ENCODE results near the gene IQSEC1.

IQSEC1 gene

GRCh38 chr3:13039213-13039896 lies 33.9 kb downstream of the IQSEC1 start:
- no peak overlapping the region for H3K27ac ChIP-seq (ENCODE audit: low read length)
- H3K36me3 ChIP-seq (ENCODE audit: control insufficient read depth in 2 of 2, insufficient read depth in 2 of 2, low read length in 2 of 2), result no peaks in the 10 kb centered on the region
- H3K27me3 ChIP-seq (ENCODE audit: control insufficient read depth in 1 of 2, insufficient read depth in 2 of 2, low read length in 2 of 2), result no peaks in the 10 kb centered on the region
- peaks cover 5% of the 10 kb centered on the region for H3K4me1 ChIP-seq (ENCODE audit: control insufficient read depth, insufficient read depth, low read length)
- peak overlapping the region; percentile 41 to 72 for H3K4me3 ChIP-seq (ENCODE audit: low read length in 2 of 2)
- no peaks in the 10 kb centered on the region for H3K9me3 ChIP-seq (ENCODE audit: control insufficient read depth in 2 of 2, low read length in 2 of 2)
- H3K9ac ChIP-seq (ENCODE audit: low read length in 2 of 2), result peak overlapping the region in 1 of 2 donors; percentile 36

- Histone ChIP-seq H3K27ac (ENCODE audit: low read length) (no peak overlapping the region), H3K27me3 (ENCODE audit: control insufficient read depth in 1 of 2, insufficient read depth in 2 of 2, low read length in 2 of 2) (no peaks in the 10 kb centered on the region), H3K4me1 (ENCODE audit: control insufficient read depth, insufficient read depth, low read length) (peaks cover 2% of the 10 kb centered on the region), H3K9ac (ENCODE audit: low read length in 2 of 2) (no peak overlapping the region), H3K9me3 (ENCODE audit: control insufficient read depth in 2 of 2, low read length in 2 of 2) (no peaks in the 10 kb centered on the region), H3K4me3 (ENCODE audit: low read length in 2 of 2) (no peak overlapping the region), H3K36me3 (ENCODE audit: control insufficient read depth in 2 of 2, insufficient read depth in 2 of 2, low read length in 2 of 2) (no peaks in the 10 kb centered on the region)
These were observed 35.6 kb downstream of the IQSEC1 start for GRCh38 chr3:13037458-13038117.

- no peak overlapping the region for H3K9ac ChIP-seq (ENCODE audit: low read length in 2 of 2)
- no peak overlapping the region for H3K27ac ChIP-seq (ENCODE audit: low read length)
- H3K4me3 ChIP-seq (ENCODE audit: low read length in 2 of 2), result no peak overlapping the region
- no peaks in the 10 kb centered on the region for H3K36me3 ChIP-seq (ENCODE audit: control insufficient read depth in 2 of 2, insufficient read depth in 2 of 2, low read length in 2 of 2)
- no peaks in the 10 kb centered on the region for H3K9me3 ChIP-seq (ENCODE audit: control insufficient read depth in 2 of 2, low read length in 2 of 2)
- peaks cover 2% of the 10 kb centered on the region for H3K4me1 ChIP-seq (ENCODE audit: control insufficient read depth, insufficient read depth, low read length)
- H3K27me3 ChIP-seq (ENCODE audit: control insufficient read depth in 1 of 2, insufficient read depth in 2 of 2, low read length in 2 of 2), result no peaks in the 10 kb centered on the region
These were observed 38.4 kb downstream of the IQSEC1 start for GRCh38 chr3:13034861-13035260.

GRCh38 chr3:13034109-13034800 lies 39.0 kb downstream of the IQSEC1 start:
- peaks cover 2% of the 10 kb centered on the region for H3K4me1 ChIP-seq (ENCODE audit: control insufficient read depth, insufficient read depth, low read length)
- H3K9me3 ChIP-seq (ENCODE audit: control insufficient read depth in 2 of 2, low read length in 2 of 2), result no peaks in the 10 kb centered on the region
- H3K36me3 ChIP-seq (ENCODE audit: control insufficient read depth in 2 of 2, insufficient read depth in 2 of 2, low read length in 2 of 2), result no peaks in the 10 kb centered on the region
- no peak overlapping the region for H3K27ac ChIP-seq (ENCODE audit: low read length)
- H3K27me3 ChIP-seq (ENCODE audit: control insufficient read depth in 1 of 2, insufficient read depth in 2 of 2, low read length in 2 of 2), result no peaks in the 10 kb centered on the region
- H3K9ac ChIP-seq (ENCODE audit: low read length in 2 of 2), result no peak overlapping the region
- H3K4me3 ChIP-seq (ENCODE audit: low read length in 2 of 2), result no peak overlapping the region

- no peak overlapping the region for H3K4me3 ChIP-seq (ENCODE audit: low read length in 2 of 2)
- no peak overlapping the region for H3K9ac ChIP-seq (ENCODE audit: low read length in 2 of 2)
- H3K27me3 ChIP-seq (ENCODE audit: control insufficient read depth in 1 of 2, insufficient read depth in 2 of 2, low read length in 2 of 2), result no peaks in the 10 kb centered on the region
- no peaks in the 10 kb centered on the region for H3K9me3 ChIP-seq (ENCODE audit: control insufficient read depth in 2 of 2, low read length in 2 of 2)
- no peaks in the 10 kb centered on the region for H3K36me3 ChIP-seq (ENCODE audit: control insufficient read depth in 2 of 2, insufficient read depth in 2 of 2, low read length in 2 of 2)
- H3K27ac ChIP-seq (ENCODE audit: low read length), result no peak overlapping the region
- H3K4me1 ChIP-seq (ENCODE audit: control insufficient read depth, insufficient read depth, low read length), result no peaks in the 10 kb centered on the region
These were observed 41.0 kb downstream of the IQSEC1 start for GRCh38 chr3:13032206-13032605.

- H3K27ac ChIP-seq (ENCODE audit: low read length), result no peak overlapping the region
These were observed 41.6 kb downstream of the IQSEC1 start for GRCh38 chr3:13031621-13032020.

GRCh38 chr3:13030684-13031083 lies 42.5 kb downstream of the IQSEC1 start:
- no peaks in the 10 kb centered on the region for H3K36me3 ChIP-seq (ENCODE audit: control insufficient read depth in 2 of 2, insufficient read depth in 2 of 2, low read length in 2 of 2)
- H3K27me3 ChIP-seq (ENCODE audit: control insufficient read depth in 1 of 2, insufficient read depth in 2 of 2, low read length in 2 of 2), result peaks cover 0 to 2% of the 10 kb centered on the region in 2 donors
- H3K9ac ChIP-seq (ENCODE audit: low read length in 2 of 2), result no peak overlapping the region
- H3K27ac ChIP-seq (ENCODE audit: low read length), result no peak overlapping the region
- H3K4me1 ChIP-seq (ENCODE audit: control insufficient read depth, insufficient read depth, low read length), result no peaks in the 10 kb centered on the region
- no peaks in the 10 kb centered on the region for H3K9me3 ChIP-seq (ENCODE audit: control insufficient read depth in 2 of 2, low read length in 2 of 2)
- no peak overlapping the region for H3K4me3 ChIP-seq (ENCODE audit: low read length in 2 of 2)

More at GRCh38 chr3:13031621-13032020, 41.6 kb downstream of the IQSEC1 start:
- Histone ChIP-seq H3K9ac (ENCODE audit: low read length in 2 of 2) (no peak overlapping the region), H3K27me3 (ENCODE audit: control insufficient read depth in 1 of 2, insufficient read depth in 2 of 2, low read length in 2 of 2) (peaks cover 0 to under 1% of the 10 kb centered on the region in 2 donors), H3K4me3 (ENCODE audit: low read length in 2 of 2) (no peak overlapping the region), H3K9me3 (ENCODE audit: control insufficient read depth in 2 of 2, low read length in 2 of 2) (no peaks in the 10 kb centered on the region), H3K4me1 (ENCODE audit: control insufficient read depth, insufficient read depth, low read length) (no peaks in the 10 kb centered on the region), H3K36me3 (ENCODE audit: control insufficient read depth in 2 of 2, insufficient read depth in 2 of 2, low read length in 2 of 2) (no peaks in the 10 kb centered on the region)

GRCh38 chr3:13028010-13028821 lies 45.0 kb downstream of the IQSEC1 start:
- H3K4me3 ChIP-seq (ENCODE audit: low read length in 2 of 2), result no peak overlapping the region
- H3K27ac ChIP-seq (ENCODE audit: low read length), result no peak overlapping the region
- peaks cover 0 to 2% of the 10 kb centered on the region in 2 donors for H3K27me3 ChIP-seq (ENCODE audit: control insufficient read depth in 1 of 2, insufficient read depth in 2 of 2, low read length in 2 of 2)

GRCh38 chr3:13027154-13027553 lies 46.1 kb downstream of the IQSEC1 start:
- H3K27ac ChIP-seq (ENCODE audit: low read length), result no peak overlapping the region
- H3K9ac ChIP-seq (ENCODE audit: low read length in 2 of 2), result no peak overlapping the region
- no peak overlapping the region for H3K4me3 ChIP-seq (ENCODE audit: low read length in 2 of 2)
- peaks cover 0 to 2% of the 10 kb centered on the region in 2 donors for H3K27me3 ChIP-seq (ENCODE audit: control insufficient read depth in 1 of 2, insufficient read depth in 2 of 2, low read length in 2 of 2)
- H3K36me3 ChIP-seq (ENCODE audit: control insufficient read depth in 2 of 2, insufficient read depth in 2 of 2, low read length in 2 of 2), result no peaks in the 10 kb centered on the region
- H3K9me3 ChIP-seq (ENCODE audit: control insufficient read depth in 2 of 2, low read length in 2 of 2), result no peaks in the 10 kb centered on the region
- peaks cover 10% of the 10 kb centered on the region for H3K4me1 ChIP-seq (ENCODE audit: control insufficient read depth, insufficient read depth, low read length)

More at GRCh38 chr3:13028010-13028821, 45.0 kb downstream of the IQSEC1 start:
- peaks cover 4% of the 10 kb centered on the region for H3K4me1 ChIP-seq (ENCODE audit: control insufficient read depth, insufficient read depth, low read length)
- no peaks in the 10 kb centered on the region for H3K36me3 ChIP-seq (ENCODE audit: control insufficient read depth in 2 of 2, insufficient read depth in 2 of 2, low read length in 2 of 2)
- no peaks in the 10 kb centered on the region for H3K9me3 ChIP-seq (ENCODE audit: control insufficient read depth in 2 of 2, low read length in 2 of 2)
- H3K9ac ChIP-seq (ENCODE audit: low read length in 2 of 2), result no peak overlapping the region

- H3K9ac ChIP-seq (ENCODE audit: low read length in 2 of 2), result no peak overlapping the region
- H3K4me3 ChIP-seq (ENCODE audit: low read length in 2 of 2), result no peak overlapping the region
- H3K36me3 ChIP-seq (ENCODE audit: control insufficient read depth in 2 of 2, insufficient read depth in 2 of 2, low read length in 2 of 2), result no peaks in the 10 kb centered on the region
- H3K27me3 ChIP-seq (ENCODE audit: control insufficient read depth in 1 of 2, insufficient read depth in 2 of 2, low read length in 2 of 2), result peaks cover 0 to 3% of the 10 kb centered on the region in 2 donors
- no peaks in the 10 kb centered on the region for H3K9me3 ChIP-seq (ENCODE audit: control insufficient read depth in 2 of 2, low read length in 2 of 2)
- H3K4me1 ChIP-seq (ENCODE audit: control insufficient read depth, insufficient read depth, low read length), result peaks cover 16% of the 10 kb centered on the region
- no peak overlapping the region for H3K27ac ChIP-seq (ENCODE audit: low read length)
These were observed 46.7 kb downstream of the IQSEC1 start for GRCh38 chr3:13026534-13026933.
